ENCODE data around the gene CAP1. TPM values are rescaled to one million over a fixed set of nuclear protein-coding genes. Genes with fewer than 3 reads are reported as not detected.

The CAP1 gene
- polyA plus RNA-seq, 1 donor, result 198 TPM

GRCh38 chr1:40120128-40120527, 79.6 kb downstream of the CAP1 start:
- Histone ChIP-seq H3K9me3 (ENCODE audit: control insufficient read depth, low read depth, low read length) (no peaks in the 10 kb centered on the region), H3K36me3 (ENCODE audit: control insufficient read depth, insufficient read depth, low read length) (no peaks in the 10 kb centered on the region), H3K4me1 (ENCODE audit: control insufficient read depth, insufficient read depth, low read length) (peaks cover 4% of the 10 kb centered on the region), H3K27ac (ENCODE audit: low read length) (no peak overlapping the region), H3K27me3 (ENCODE audit: control insufficient read depth, insufficient read depth, low read length) (no peaks in the 10 kb centered on the region), H3K4me3 (ENCODE audit: low read length) (no peak overlapping the region)
- WGBS (ENCODE audit: insufficient coverage, low lambda C conversion rate), result 90% methylated on average over 4 of the region's 7 CpGs
- no peak for DNase-seq

Other genes with a start within 250 kb of the CAP1 start
- 24.0 TPM for gene TRIT1, start 157.2 kb upstream of the CAP1 start, polyA plus RNA-seq
- 8.5 TPM for gene MYCL, start 138.8 kb upstream of the CAP1 start, polyA plus RNA-seq
- 27.1 TPM for gene MFSD2A, start 85.6 kb upstream of the CAP1 start, polyA plus RNA-seq
- 66.3 TPM for gene PPT1, start 56.5 kb downstream of the CAP1 start, polyA plus RNA-seq
- 19.0 TPM for gene RLF, start 120.7 kb downstream of the CAP1 start, polyA plus RNA-seq
- gene TMCO2, start 207.2 kb downstream of the CAP1 start, polyA plus RNA-seq, result not detected
- gene ZMPSTE24, start 217.5 kb downstream of the CAP1 start, polyA plus RNA-seq, result 45.9 TPM

All from large intestine (tissue), 3 donors.